ENCODE data around the gene SPATS2.

DNA sequence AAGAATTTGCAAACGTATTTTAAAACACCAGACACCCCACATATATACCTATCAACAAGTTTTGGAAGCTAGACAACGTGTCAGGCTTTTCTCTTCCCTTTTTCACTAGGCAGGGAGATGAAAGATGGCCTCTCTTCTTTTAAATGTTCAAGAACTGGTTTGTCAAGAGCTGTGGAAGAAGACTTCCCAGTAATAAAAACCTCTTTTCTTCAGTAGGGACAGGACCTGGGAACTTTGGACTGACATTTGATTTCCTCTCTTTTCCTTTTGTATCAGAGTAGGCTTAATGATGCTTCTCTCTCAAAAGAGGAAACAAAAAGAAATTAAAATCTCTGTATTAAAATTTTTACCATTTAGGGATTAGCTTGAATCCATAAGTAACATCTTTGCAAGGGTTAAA, 49.6 kb downstream of the SPATS2 start:
- no peak for TF ChIP-seq SIN3A (IDR thresholded peaks at IDR 0.05; ENCODE audit: borderline replicate concordance, insufficient read depth, low read length)
- TF ChIP-seq TAF1 (IDR thresholded peaks at IDR 0.05; ENCODE audit: borderline replicate concordance, insufficient read depth, low read length): no peak
- TF ChIP-seq, protein P1, sequence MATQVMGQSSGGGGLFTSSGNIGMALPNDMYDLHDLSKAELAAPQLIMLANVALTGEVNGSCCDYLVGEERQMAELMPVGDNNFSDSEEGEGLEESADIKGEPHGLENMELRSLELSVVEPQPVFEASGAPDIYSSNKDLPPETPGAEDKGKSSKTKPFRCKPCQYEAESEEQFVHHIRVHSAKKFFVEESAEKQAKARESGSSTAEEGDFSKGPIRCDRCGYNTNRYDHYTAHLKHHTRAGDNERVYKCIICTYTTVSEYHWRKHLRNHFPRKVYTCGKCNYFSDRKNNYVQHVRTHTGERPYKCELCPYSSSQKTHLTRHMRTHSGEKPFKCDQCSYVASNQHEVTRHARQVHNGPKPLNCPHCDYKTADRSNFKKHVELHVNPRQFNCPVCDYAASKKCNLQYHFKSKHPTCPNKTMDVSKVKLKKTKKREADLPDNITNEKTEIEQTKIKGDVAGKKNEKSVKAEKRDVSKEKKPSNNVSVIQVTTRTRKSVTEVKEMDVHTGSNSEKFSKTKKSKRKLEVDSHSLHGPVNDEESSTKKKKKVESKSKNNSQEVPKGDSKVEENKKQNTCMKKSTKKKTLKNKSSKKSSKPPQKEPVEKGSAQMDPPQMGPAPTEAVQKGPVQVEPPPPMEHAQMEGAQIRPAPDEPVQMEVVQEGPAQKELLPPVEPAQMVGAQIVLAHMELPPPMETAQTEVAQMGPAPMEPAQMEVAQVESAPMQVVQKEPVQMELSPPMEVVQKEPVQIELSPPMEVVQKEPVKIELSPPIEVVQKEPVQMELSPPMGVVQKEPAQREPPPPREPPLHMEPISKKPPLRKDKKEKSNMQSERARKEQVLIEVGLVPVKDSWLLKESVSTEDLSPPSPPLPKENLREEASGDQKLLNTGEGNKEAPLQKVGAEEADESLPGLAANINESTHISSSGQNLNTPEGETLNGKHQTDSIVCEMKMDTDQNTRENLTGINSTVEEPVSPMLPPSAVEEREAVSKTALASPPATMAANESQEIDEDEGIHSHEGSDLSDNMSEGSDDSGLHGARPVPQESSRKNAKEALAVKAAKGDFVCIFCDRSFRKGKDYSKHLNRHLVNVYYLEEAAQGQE (IDR thresholded peaks at IDR 0.05; ENCODE audit: insufficient read depth in 1 of 2, low read depth in 2 of 2, low read length in 2 of 2): no peak

Data from PFSK-1 (cell line).